Breast epithelium (tissue), 4 donors: ENCODE measurements around the gene PCGF1. TPM values are rescaled to one million over a fixed set of nuclear protein-coding genes. Genes with fewer than 3 reads are reported as not detected.

ENCODE experiments used
- DNase-seq, 2 donors: peaks; one replicate each; pipeline ENCODE4 v3.0.0-alpha.2; 2019; ENCODE audit warnings: low spot score in 2 of 2
- H3K27ac ChIP-seq, 2 donors: fragments of 200-600 bp; sonication (generic) in 1 of 2; one replicate each; pipeline ENCODE4 v1.5.1; 2016 to 2019; ENCODE audit warnings: mild to moderate bottlenecking in 1 of 2
- H3K27me3 ChIP-seq, 2 donors: fragments of 200-600 bp; sonication (generic) in 1 of 2; one replicate each; pipeline versions ENCODE4 v1.5.1 to v1.6.0; 2017 to 2019; ENCODE audit warnings: control low read depth in 1 of 2, mild to moderate bottlenecking in 1 of 2
- H3K36me3 ChIP-seq: fragments of 200-600 bp; one replicate; pipeline ENCODE4 v1.5.1; 2019
- H3K4me1 ChIP-seq, 2 donors: fragments of 200-600 bp; sonication (generic); one replicate each; pipeline ENCODE4 v1.5.1; 2016 to 2019; ENCODE audit warnings: control low read depth in 1 of 2
- H3K4me3 ChIP-seq, 3 donors: fragments of 200-600 bp; sonication (generic); 1 replicate in 2 of 3; 2 replicates in 1 of 3; pipeline ENCODE4 v1.5.1; 2016 to 2019; ENCODE audit warnings: mild to moderate bottlenecking in 3 of 3, moderate library complexity in 2 of 3
- H3K9me3 ChIP-seq, 2 donors: fragments of 200-600 bp; sonication (generic) in 1 of 2; one replicate each; pipeline ENCODE4 v1.5.1; 2016 to 2019; ENCODE audit warnings: control low read depth in 1 of 2
- CTCF ChIP-seq, 3 donors: fragments of 450-650 bp; IDR thresholded peaks; one replicate each; pipeline ENCODE4 v1.5.1; 2016 to 2017; ENCODE audit warnings: antibody characterized with exemption in 3 of 3, mild to moderate bottlenecking in 3 of 3, moderate library complexity in 3 of 3
- POLR2A ChIP-seq: fragments of 450-650 bp; IDR thresholded peaks from one replicate; pipeline ENCODE4 v1.6.1; 2016; ENCODE audit warnings: antibody characterized with exemption, mild to moderate bottlenecking, moderate library complexity
- POLR2AphosphoS5 ChIP-seq, 3 donors: sonication (generic); formaldehyde crosslinking; IDR thresholded peaks; one replicate each; pipeline ENCODE4 v1.6.1; 2017; ENCODE audit warnings: antibody characterized with exemption in 3 of 3
- intact Hi-C: fragments of 100-400 bp; cut with DNase I; formaldehyde crosslinking; loops from one replicate; pipeline ENCODE4 v1.15.1; 2023; ENCODE audit warnings: low total_unique reads
- total RNA-seq, 3 donors: library from RNA; depleted of rRNA; stranded (reverse); fragments of >200 nt; gene quantifications; one replicate each; pipeline ENCODE4 v1.1.0, GENCODE V29; 2016

The PCGF1 gene
- total RNA-seq, 3 donors from 2014 or later = 18.3 to 20.3 (median 19.8) TPM

- peaks cover under 1 to 3% of the 10 kb centered on the region in 2 donors for H3K4me1 ChIP-seq
- no peak for DNase-seq
- TF ChIP-seq CTCF (IDR thresholded peaks at IDR 0.05) (no peak), POLR2A (no peak), POLR2AphosphoS5 (IDR thresholded peaks at IDR 0.05) (no peak)
- H3K36me3 ChIP-seq = no peaks in the 10 kb centered on the region
- peak overlapping the region in 1 of 3 donors; percentile 55 for H3K4me3 ChIP-seq
- no peaks in the 10 kb centered on the region for H3K9me3 ChIP-seq
- peaks cover 6 to 7% of the 10 kb centered on the region in 2 donors for H3K27me3 ChIP-seq
- no peak overlapping the region for H3K27ac ChIP-seq
- intact Hi-C loops = no loop called here
Measured at GRCh38 chr2:74499940-74500577, 7.4 kb downstream of the PCGF1 start.

- Histone ChIP-seq H3K4me3 (peak within 1 kb of the TSS; percentile 31 to 70 (median 55)), H3K36me3 (no peaks in the 10 kb centered on the region), H3K27me3 (peaks cover 6 to 7% of the 10 kb centered on the region in 2 donors), H3K4me1 (peaks cover 0 to 3% of the 10 kb centered on the region in 2 donors), H3K9me3 (no peaks in the 10 kb centered on the region), H3K27ac (peak within 1 kb of the TSS; percentile 29 to 43)
- no peak for DNase-seq
- intact Hi-C loops = no loop called here
- TF ChIP-seq CTCF (IDR thresholded peaks at IDR 0.05) (no peak), POLR2A (no peak), POLR2AphosphoS5 (IDR thresholded peaks at IDR 0.05) (no peak)
Measured at GRCh38 chr2:74499267-74499939, 8.1 kb downstream of the PCGF1 start, which contains the start of gene LBX2. LBX2 (minus strand) TSS chr2:74499603; CDS start chr2:74499537, 66 bp downstream.

GRCh38 chr2:74498500-74499266 is 8.8 kb downstream of the PCGF1 start:
- no peaks in the 10 kb centered on the region for H3K36me3 ChIP-seq
- H3K4me1 ChIP-seq = peaks cover 0 to 3% of the 10 kb centered on the region in 2 donors
- H3K27ac ChIP-seq = peak overlapping the region; percentile 29 to 43
- H3K9me3 ChIP-seq = no peaks in the 10 kb centered on the region
- intact Hi-C loops = no loop called here
- TF ChIP-seq POLR2A (no peak), CTCF (IDR thresholded peaks at IDR 0.05) (no peak), POLR2AphosphoS5 (IDR thresholded peaks at IDR 0.05) (no peak)
- peaks cover 6 to 7% of the 10 kb centered on the region in 2 donors for H3K27me3 ChIP-seq
- H3K4me3 ChIP-seq = peak overlapping the region; percentile 31 to 70 (median 55)
- DNase-seq = no peak

GRCh38 chr2:74497777-74498499 is 9.6 kb downstream of the PCGF1 start:
- no peak for DNase-seq
- H3K27ac ChIP-seq = peak overlapping the region; percentile 29 to 43
- H3K27me3 ChIP-seq = peaks cover 6 to 7% of the 10 kb centered on the region in 2 donors

More at GRCh38 chr2:74497777-74498499, 9.6 kb downstream of the PCGF1 start:
- intact Hi-C loops = no loop called here
- TF ChIP-seq POLR2A (no peak), POLR2AphosphoS5 (IDR thresholded peaks at IDR 0.05) (no peak), CTCF (IDR thresholded peaks at IDR 0.05) (no peak)
- no peaks in the 10 kb centered on the region for H3K9me3 ChIP-seq
- peak overlapping the region; percentile 31 to 70 (median 55) for H3K4me3 ChIP-seq
- peaks cover 3% of the 10 kb centered on the region for H3K36me3 ChIP-seq
- peaks cover 0 to 3% of the 10 kb centered on the region in 2 donors for H3K4me1 ChIP-seq
